ENCODE results near the gene DSCAM. TPM values are rescaled to one million over a fixed set of nuclear protein-coding genes. Genes with fewer than 3 reads are reported as not detected.

DSCAM gene
- total RNA-seq, 1 donor from 2014 or later, result not detected

GRCh38 chr21:40200946-40201345 lies 646.0 kb downstream of the DSCAM start:
- no peak for DNase-seq (ENCODE audit: extremely low spot score in 2 of 2)
- intact Hi-C loops (cut with DNase I), result no loop called here

GRCh38 chr21:40200126-40200525 lies 646.8 kb downstream of the DSCAM start:
- no peak for DNase-seq (ENCODE audit: extremely low spot score in 2 of 2)
- intact Hi-C loops (cut with DNase I), result no loop called here
- H3K36me3 ChIP-seq, result no peaks in the 10 kb centered on the region
- no peak overlapping the region for H3K4me3 ChIP-seq
- H3K9me3 ChIP-seq, result no peaks in the 10 kb centered on the region
- no peaks in the 10 kb centered on the region for H3K27me3 ChIP-seq
- no peak overlapping the region for H3K27ac ChIP-seq
- TF ChIP-seq POLR2AphosphoS5 (IDR thresholded peaks at IDR 0.05; ENCODE audit: insufficient read depth in 1 of 2, low read depth in 1 of 2), result no peak
- no peak for TF ChIP-seq POLR2A (IDR thresholded peaks at IDR 0.05)
- TF ChIP-seq, protein P1, sequence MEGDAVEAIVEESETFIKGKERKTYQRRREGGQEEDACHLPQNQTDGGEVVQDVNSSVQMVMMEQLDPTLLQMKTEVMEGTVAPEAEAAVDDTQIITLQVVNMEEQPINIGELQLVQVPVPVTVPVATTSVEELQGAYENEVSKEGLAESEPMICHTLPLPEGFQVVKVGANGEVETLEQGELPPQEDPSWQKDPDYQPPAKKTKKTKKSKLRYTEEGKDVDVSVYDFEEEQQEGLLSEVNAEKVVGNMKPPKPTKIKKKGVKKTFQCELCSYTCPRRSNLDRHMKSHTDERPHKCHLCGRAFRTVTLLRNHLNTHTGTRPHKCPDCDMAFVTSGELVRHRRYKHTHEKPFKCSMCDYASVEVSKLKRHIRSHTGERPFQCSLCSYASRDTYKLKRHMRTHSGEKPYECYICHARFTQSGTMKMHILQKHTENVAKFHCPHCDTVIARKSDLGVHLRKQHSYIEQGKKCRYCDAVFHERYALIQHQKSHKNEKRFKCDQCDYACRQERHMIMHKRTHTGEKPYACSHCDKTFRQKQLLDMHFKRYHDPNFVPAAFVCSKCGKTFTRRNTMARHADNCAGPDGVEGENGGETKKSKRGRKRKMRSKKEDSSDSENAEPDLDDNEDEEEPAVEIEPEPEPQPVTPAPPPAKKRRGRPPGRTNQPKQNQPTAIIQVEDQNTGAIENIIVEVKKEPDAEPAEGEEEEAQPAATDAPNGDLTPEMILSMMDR (IDR thresholded peaks at IDR 0.05), result no peak
- H3K4me1 ChIP-seq, result no peaks in the 10 kb centered on the region

More at GRCh38 chr21:40200946-40201345, 646.0 kb downstream of the DSCAM start:
- no peak for TF ChIP-seq POLR2A (IDR thresholded peaks at IDR 0.05)
- TF ChIP-seq, protein P1 (IDR thresholded peaks at IDR 0.05), result no peak
- no peak for TF ChIP-seq POLR2AphosphoS5 (IDR thresholded peaks at IDR 0.05; ENCODE audit: insufficient read depth in 1 of 2, low read depth in 1 of 2)
- no peaks in the 10 kb centered on the region for H3K4me1 ChIP-seq
- H3K27ac ChIP-seq, result no peak overlapping the region
- no peaks in the 10 kb centered on the region for H3K9me3 ChIP-seq
- no peaks in the 10 kb centered on the region for H3K36me3 ChIP-seq
- H3K27me3 ChIP-seq, result no peaks in the 10 kb centered on the region
- no peak overlapping the region for H3K4me3 ChIP-seq

GRCh38 chr21:40194185-40194980 lies 652.6 kb downstream of the DSCAM start:
- TF ChIP-seq, protein P1 (IDR thresholded peaks at IDR 0.05), result no peak
- no peak for TF ChIP-seq POLR2AphosphoS5 (IDR thresholded peaks at IDR 0.05; ENCODE audit: insufficient read depth in 1 of 2, low read depth in 1 of 2)
- TF ChIP-seq POLR2A (IDR thresholded peaks at IDR 0.05), result no peak
- intact Hi-C loops (cut with DNase I), result no loop called here

DNA sequence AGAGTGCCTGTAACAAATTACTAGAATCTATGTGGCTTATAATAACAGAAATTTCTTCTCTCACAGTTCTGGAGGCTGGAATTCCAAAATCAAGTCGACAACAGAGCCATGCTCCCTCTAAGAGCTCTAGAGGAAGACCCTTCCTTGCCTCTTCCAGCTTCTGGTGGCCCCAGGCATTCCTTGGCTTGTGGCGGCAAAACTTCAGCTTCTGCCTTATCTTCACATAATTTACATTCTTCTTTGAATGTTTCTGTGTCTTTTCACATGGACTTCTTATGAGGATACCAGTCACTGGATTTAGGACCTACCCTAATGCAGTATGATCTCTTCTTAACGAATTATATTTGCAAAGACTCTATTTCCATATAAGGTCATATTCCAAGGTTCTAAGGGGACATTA lies 655.3 kb downstream of the DSCAM start:
- Histone ChIP-seq H3K36me3 (no peaks in the 10 kb centered on the region), H3K27me3 (no peaks in the 10 kb centered on the region), H3K4me3 (no peak overlapping the region), H3K27ac (no peak overlapping the region), H3K9me3 (no peaks in the 10 kb centered on the region), H3K4me1 (peaks cover 2% of the 10 kb centered on the region)
- TF ChIP-seq, protein P1 (IDR thresholded peaks at IDR 0.05), result no peak
- TF ChIP-seq POLR2AphosphoS5 (IDR thresholded peaks at IDR 0.05; ENCODE audit: insufficient read depth in 1 of 2, low read depth in 1 of 2) (no peak), POLR2A (IDR thresholded peaks at IDR 0.05) (no peak)
- DNase-seq (ENCODE audit: extremely low spot score in 2 of 2), result no peak
- intact Hi-C loops (cut with DNase I), result no loop called here

More at GRCh38 chr21:40194185-40194980, 652.6 kb downstream of the DSCAM start:
- no peak overlapping the region for H3K27ac ChIP-seq
- H3K36me3 ChIP-seq, result no peaks in the 10 kb centered on the region
- no peaks in the 10 kb centered on the region for H3K9me3 ChIP-seq
- no peak for DNase-seq (ENCODE audit: extremely low spot score in 2 of 2)
- no peak overlapping the region for H3K4me3 ChIP-seq
- H3K4me1 ChIP-seq, result no peaks in the 10 kb centered on the region
- no peaks in the 10 kb centered on the region for H3K27me3 ChIP-seq

DNA sequence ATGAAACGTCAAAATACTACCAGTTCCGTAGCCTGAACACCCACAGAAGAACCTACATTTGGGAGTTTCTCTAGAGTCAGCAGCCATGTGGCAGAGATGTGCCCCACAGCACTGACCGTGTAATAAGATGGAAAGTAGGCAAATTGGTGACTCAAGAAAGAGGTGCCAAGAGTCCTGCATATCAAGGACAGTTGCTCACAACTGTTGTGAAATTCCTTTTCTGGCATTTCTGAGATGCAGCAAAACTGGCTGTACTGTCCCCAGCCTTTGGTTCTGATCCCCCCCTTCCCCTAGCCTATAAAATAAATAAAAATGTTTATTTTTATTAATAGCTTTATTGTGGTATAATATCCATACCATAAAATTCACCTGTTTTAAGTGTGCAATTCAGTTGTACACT lies 655.8 kb downstream of the DSCAM start:
- Histone ChIP-seq H3K4me3 (no peak overlapping the region), H3K27me3 (no peaks in the 10 kb centered on the region), H3K27ac (no peak overlapping the region), H3K9me3 (no peaks in the 10 kb centered on the region), H3K4me1 (peaks cover 7% of the 10 kb centered on the region), H3K36me3 (no peaks in the 10 kb centered on the region)
- TF ChIP-seq POLR2A (IDR thresholded peaks at IDR 0.05), result no peak
- TF ChIP-seq POLR2AphosphoS5 (IDR thresholded peaks at IDR 0.05; ENCODE audit: insufficient read depth in 1 of 2, low read depth in 1 of 2), result no peak
- TF ChIP-seq, protein P1 (IDR thresholded peaks at IDR 0.05), result no peak
- intact Hi-C loops (cut with DNase I), result no loop called here
- DNase-seq (ENCODE audit: extremely low spot score in 2 of 2), result no peak

All from vagina (tissue), 2 donors.